Measurements from ENCODE around the gene BMPR1A.
"Not testable (repeated sequence)": the region's sequence is repeated elsewhere in the genome, so short reads cannot be mapped to it uniquely, and the experiment has no call there.

The BMPR1A gene

DNA sequence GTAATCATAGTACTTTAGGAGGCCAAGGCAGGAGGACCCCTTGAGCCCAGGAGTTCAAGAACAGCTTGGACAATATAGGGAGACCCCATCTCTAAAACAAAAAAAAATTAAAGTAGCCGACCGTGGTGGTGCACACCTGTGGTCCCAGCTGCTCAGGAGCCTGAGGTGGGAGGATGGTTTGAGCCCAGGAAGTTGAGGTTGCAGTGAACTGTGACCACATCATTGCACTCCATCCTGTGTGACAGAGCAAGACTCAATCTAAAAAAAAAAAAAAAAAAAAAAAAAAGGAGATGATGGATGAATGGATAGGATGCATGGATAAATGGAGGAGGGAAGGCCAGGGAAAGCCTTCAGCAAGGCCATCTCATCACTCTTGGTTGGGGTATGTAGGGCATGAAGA, 33.4 kb upstream of the BMPR1A start:
- H3K36me3 Mint-ChIP-seq (ENCODE audit: low read depth): no peaks in the 10 kb centered on the region
- no peaks in the 10 kb centered on the region for H3K4me1 Mint-ChIP-seq (ENCODE audit: low read depth)
- no peaks in the 10 kb centered on the region for H3K9me3 Mint-ChIP-seq
- H3K4me3 Mint-ChIP-seq: no peak overlapping the region
- peaks cover 19% of the 10 kb centered on the region for H3K27me3 Mint-ChIP-seq
- H3K27ac Mint-ChIP-seq: no peak overlapping the region

DNA sequence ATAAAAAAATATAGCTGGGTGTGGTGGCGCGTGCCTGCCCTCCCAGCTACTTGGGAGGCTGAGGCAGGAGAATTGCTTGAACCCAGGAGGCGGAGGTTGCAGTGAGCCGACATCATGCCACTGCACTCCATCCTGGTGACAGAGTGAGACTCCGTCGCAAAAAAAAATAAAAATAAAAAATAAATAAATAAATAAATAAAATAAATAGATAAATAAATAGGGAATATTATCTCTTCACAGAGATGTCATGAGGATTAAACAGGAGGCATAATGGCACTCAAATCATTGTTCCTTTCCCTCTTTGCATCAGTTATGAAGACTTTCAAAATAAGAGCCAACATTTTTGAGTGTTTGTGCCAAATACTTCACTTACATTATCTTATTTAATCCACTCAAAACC, 32.0 kb upstream of the BMPR1A start:
- Mint-ChIP-seq H3K4me3 (no peak overlapping the region), H3K27ac (no peak overlapping the region), H3K4me1 (ENCODE audit: low read depth) (no peaks in the 10 kb centered on the region), H3K36me3 (ENCODE audit: low read depth) (no peaks in the 10 kb centered on the region), H3K9me3 (no peaks in the 10 kb centered on the region), H3K27me3 (peaks cover 21% of the 10 kb centered on the region)

DNA sequence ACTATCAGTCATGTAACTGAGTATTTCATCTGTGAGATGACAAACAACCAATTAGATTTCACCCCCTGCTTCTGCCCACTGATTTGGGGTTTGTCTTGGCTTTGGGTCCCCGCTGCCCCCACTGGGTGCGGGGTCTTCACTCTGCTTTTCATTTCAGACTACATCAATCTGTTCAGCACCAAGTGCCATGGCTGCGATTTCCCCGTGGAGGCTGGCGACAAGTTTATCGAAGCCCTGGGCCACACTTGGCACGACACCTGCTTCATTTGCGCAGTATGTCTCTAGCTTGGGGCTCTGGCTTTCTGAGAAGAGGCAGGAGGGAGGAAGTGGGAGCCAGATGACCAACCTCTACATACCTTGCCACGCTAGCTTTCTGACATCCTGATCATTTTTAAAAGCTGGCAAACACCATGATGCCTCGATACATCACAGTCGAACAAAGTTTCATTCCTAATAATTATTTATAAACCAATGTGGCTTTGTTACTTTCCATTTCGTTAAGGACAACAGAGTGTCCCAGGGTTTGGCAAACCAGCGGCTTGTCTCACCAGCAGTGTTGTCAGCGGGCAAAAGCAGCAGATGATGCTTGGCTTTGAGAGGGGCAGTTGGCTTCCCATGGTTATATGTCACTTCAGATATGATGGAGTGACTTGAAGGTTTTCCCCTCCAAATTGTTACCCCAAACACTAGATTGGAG, 30.3 kb upstream of the BMPR1A start:
- Mint-ChIP-seq H3K9me3 (no peaks in the 10 kb centered on the region), H3K36me3 (ENCODE audit: low read depth) (no peaks in the 10 kb centered on the region), H3K4me3 (no peak overlapping the region), H3K27me3 (peaks cover 13% of the 10 kb centered on the region), H3K27ac (no peak overlapping the region), H3K4me1 (ENCODE audit: low read depth) (no peaks in the 10 kb centered on the region)

DNA sequence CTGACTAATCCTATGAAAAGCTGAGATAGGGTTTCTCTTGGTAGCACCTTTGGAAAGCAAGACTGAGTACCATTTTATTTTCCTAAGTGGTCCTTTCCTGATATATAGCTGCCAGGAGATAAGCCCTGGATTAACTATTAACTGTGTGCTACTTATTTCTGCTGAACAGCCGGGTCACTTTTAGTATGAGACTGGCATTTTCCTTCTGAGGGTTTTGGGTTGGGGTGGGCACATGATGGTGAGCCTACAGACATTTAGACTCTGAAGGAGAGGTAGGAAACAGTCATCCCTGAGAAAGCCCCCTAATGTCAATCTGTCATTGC, 29.8 kb upstream of the BMPR1A start:
- Mint-ChIP-seq H3K27me3 (peaks cover 12% of the 10 kb centered on the region), H3K4me1 (ENCODE audit: low read depth) (no peaks in the 10 kb centered on the region), H3K36me3 (ENCODE audit: low read depth) (no peaks in the 10 kb centered on the region), H3K27ac (no peak overlapping the region), H3K4me3 (no peak overlapping the region), H3K9me3 (no peaks in the 10 kb centered on the region)

DNA sequence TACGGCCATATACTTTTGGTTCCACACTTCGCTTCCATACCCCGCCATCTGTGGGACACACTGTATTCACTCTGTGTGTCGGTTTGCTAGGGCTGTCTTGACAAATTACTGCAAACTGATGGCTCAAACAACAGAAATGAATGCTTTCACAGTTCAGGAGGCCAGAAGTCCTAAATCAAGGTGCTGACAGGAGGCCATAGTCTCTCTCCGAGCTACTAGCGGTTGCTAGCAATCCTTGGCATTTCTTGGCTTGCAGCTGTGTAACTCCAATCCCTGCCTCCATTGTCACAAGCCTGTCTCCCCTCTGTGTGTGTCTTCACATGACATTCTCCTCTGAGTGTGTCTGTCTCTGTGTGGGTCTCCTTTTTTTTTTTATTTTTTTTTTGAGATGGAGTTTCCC, 28.9 kb upstream of the BMPR1A start:
- Mint-ChIP-seq H3K4me1 (ENCODE audit: low read depth) (no peaks in the 10 kb centered on the region), H3K9me3 (no peaks in the 10 kb centered on the region), H3K27ac (no peak overlapping the region), H3K27me3 (peaks cover 8% of the 10 kb centered on the region), H3K4me3 (no peak overlapping the region), H3K36me3 (ENCODE audit: low read depth) (no peaks in the 10 kb centered on the region)

DNA sequence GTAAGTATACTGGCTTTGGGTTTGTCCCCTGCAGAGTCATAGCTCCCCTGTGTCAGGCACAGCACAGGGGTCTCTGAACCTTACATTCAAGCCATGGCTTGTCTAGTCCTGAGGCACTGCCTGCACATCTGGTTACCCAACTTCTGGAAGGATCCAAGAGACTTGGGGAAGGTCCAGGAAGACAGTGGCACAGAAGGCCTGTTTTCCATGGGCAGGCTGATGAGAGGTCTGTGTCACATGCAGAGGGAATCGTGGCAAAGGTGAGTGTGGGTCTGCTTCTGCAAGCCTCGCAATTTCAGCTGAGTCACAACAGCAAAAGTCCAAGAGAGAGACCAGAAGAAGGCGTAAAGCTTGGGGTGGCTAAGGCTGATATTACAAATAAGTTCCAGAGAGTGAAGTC, 28.4 kb upstream of the BMPR1A start:
- Mint-ChIP-seq H3K36me3 (ENCODE audit: low read depth) (no peaks in the 10 kb centered on the region), H3K9me3 (no peaks in the 10 kb centered on the region), H3K27me3 (peaks cover 8% of the 10 kb centered on the region), H3K4me1 (ENCODE audit: low read depth) (no peaks in the 10 kb centered on the region), H3K27ac (no peak overlapping the region), H3K4me3 (no peak overlapping the region)

DNA sequence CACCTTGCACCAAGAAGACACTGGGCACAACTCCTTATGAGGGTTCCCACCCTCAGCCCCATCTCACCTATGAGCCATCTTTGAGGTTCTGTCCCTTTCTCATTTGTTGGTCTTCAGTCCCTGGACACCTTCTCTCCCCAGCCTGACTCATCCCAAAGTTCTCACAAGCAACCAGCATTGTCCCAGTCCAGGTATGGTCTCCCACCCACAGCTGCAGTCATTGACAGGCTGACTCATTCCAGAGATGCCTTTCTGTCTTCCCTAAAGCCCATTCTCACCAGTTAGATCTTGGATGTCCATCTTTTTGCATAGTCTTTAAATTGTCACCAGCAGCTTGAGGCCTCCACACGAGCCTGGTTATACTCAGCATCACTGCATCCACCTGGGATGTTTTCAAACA, 26.7 kb upstream of the BMPR1A start:
- Mint-ChIP-seq H3K4me1 (ENCODE audit: low read depth) (no peaks in the 10 kb centered on the region), H3K27ac (no peak overlapping the region), H3K4me3 (no peak overlapping the region), H3K36me3 (ENCODE audit: low read depth) (no peaks in the 10 kb centered on the region), H3K9me3 (no peaks in the 10 kb centered on the region), H3K27me3 (peaks cover 4% of the 10 kb centered on the region)

DNA sequence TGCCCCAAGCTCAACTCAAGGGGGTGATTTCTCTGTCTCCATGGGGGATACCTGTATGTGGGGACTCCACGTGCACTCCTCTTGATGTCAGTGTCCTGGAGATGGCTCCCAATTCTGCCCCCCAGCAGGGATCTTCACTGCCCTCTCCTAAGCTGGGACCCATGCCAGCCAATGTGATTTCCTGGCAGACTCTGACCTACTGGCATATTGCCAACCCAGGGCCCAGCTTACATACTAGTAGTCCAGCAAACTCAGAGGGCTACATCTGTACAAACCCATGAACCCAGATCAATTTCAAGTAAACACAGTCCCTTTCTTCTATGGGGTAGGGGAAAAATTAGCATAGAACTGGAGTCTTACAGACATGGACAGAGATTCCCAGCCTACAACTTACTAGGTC, 26.2 kb upstream of the BMPR1A start:
- Mint-ChIP-seq H3K27me3 (peaks cover 4% of the 10 kb centered on the region), H3K4me1 (ENCODE audit: low read depth) (no peaks in the 10 kb centered on the region), H3K9me3 (no peaks in the 10 kb centered on the region), H3K36me3 (ENCODE audit: low read depth) (no peaks in the 10 kb centered on the region), H3K27ac (no peak overlapping the region), H3K4me3 (no peak overlapping the region)

DNA sequence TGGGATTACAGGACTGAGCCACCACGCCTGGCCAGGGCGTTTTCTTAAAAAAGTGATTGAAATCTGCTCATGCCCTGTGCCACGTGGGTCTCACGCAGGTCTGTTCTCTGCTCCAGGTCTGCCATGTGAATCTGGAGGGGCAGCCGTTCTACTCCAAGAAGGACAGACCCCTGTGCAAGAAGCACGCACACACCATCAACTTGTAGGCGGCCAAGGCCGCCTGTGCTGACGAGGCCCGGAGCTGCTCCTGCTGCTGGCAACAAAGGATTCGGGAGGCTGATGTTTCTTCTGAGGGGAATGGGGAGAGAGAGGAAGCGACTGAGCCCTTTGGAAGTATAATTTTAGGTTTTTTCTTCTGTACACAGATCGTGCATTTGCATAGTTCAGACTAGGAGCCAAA, 23.6 kb upstream of the BMPR1A start:
- H3K4me3 Mint-ChIP-seq: no peak overlapping the region
- H3K36me3 Mint-ChIP-seq (ENCODE audit: low read depth): no peaks in the 10 kb centered on the region

DNA sequence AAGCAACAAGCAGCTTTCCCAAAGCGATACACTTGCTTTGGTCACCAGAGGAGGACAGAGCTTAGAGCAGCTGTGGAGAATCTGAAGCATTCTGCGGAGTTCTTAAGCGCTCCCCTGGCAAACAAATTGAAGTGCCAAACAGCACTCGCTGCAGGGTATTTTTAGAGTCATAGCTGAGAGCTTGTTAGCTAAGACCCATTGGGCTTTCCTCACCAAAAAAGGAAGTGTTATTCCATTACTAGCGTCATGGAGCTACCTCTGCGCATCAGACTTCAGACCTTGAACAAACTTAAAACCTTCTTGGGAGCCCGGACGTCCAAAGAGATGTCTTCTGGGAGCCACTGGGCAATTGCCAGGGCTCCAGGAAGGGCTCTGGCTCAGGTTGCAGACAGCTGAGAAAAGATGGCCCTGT, 23.2 kb upstream of the BMPR1A start:
- H3K4me3 Mint-ChIP-seq: no peak overlapping the region
- H3K27ac Mint-ChIP-seq: no peak overlapping the region
- no peaks in the 10 kb centered on the region for H3K4me1 Mint-ChIP-seq (ENCODE audit: low read depth)
- H3K36me3 Mint-ChIP-seq (ENCODE audit: low read depth): no peaks in the 10 kb centered on the region
- no peaks in the 10 kb centered on the region for H3K27me3 Mint-ChIP-seq
- H3K9me3 Mint-ChIP-seq: no peaks in the 10 kb centered on the region

More for the DNA sequence above, 23.6 kb upstream of the BMPR1A start:
- Mint-ChIP-seq H3K9me3 (no peaks in the 10 kb centered on the region), H3K27ac (no peak overlapping the region), H3K27me3 (peaks cover 4% of the 10 kb centered on the region), H3K4me1 (ENCODE audit: low read depth) (no peaks in the 10 kb centered on the region)

DNA sequence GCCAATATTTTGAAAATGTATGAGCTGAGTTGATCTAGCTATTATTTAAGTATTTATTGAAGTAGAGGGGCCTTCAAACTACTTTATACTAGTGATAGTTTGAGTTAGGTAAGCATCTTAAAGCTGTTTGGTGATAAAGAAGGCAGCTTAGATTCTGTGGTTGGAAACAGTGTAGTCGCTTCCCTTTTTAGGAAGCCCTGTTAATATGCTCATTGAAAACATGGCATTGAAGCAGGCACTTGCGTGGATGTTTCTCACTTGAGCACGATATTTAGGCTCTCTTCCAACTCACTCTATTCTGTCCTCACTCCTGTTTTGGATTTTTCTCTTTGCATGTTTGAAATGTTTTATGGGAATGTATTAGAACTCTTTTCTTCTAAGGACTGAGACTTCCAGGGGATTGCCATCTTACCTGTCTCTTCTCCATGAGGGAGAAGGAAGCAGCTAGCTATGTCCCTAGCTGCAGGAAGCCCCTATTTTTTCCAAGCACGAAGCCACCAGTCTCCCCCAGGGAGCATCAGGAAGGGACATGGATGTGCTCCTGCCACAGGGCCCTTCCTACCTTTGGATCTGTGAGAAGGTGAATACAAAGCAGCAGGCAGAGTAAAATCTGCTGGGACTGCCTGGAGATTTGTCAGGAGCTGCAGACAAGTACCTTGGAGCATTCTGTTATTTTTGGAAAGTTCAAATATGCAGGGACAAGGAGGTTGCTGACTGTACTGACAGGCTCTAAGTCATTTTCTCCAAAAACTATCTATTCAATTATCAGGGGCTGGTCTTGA, 22.0 kb upstream of the BMPR1A start:
- no peaks in the 10 kb centered on the region for H3K4me1 Mint-ChIP-seq (ENCODE audit: low read depth)
- no peak overlapping the region for H3K27ac Mint-ChIP-seq
- no peaks in the 10 kb centered on the region for H3K9me3 Mint-ChIP-seq
- H3K4me3 Mint-ChIP-seq: no peak overlapping the region
- peaks cover 3% of the 10 kb centered on the region for H3K27me3 Mint-ChIP-seq
- no peaks in the 10 kb centered on the region for H3K36me3 Mint-ChIP-seq (ENCODE audit: low read depth)

DNA sequence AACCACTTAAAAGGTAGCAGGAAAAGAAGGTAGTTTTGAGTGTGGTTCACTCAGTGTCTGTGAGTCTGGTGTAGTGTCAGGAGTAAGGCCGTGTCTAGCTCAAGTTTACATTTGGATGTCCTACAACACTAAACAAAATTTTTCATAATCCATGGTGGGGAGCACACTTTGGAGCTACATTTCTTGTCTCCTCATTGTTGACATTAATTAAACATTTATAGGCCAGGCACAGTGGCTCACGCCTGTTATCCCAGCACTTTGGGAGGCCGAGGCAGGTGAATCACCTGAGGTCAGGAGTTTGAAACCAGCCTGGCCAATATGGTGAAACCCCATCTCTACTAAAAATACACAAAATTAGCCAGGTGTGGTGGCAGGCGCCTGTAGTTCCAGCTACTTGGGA, 21.1 kb upstream of the BMPR1A start:
- not testable (repeated sequence) for H3K4me1 Mint-ChIP-seq (ENCODE audit: low read depth); H3K27me3 Mint-ChIP-seq; H3K9me3 Mint-ChIP-seq; H3K36me3 Mint-ChIP-seq (ENCODE audit: low read depth); H3K27ac Mint-ChIP-seq; H3K4me3 Mint-ChIP-seq

DNA sequence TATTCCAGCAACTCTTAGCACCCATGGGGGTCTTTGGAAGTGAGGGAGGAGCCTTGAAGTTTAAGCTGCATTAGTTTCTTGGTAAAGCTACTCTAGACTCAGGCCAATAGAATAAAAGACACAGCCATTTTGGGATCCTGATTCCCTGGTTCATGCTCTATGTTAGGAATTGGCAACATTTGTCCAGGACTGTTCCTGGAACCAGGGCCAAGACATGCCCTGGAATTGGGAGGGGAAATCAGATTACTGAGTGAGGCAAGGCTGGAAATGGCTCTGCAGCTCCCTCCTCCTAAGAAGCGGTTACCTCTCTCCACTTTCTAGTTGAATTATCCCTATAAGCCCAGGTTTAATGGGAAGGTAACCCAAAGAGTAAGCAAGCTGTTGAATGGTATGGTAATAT, 14.2 kb upstream of the BMPR1A start:
- no peaks in the 10 kb centered on the region for H3K36me3 Mint-ChIP-seq (ENCODE audit: low read depth)
- no peak overlapping the region for H3K4me3 Mint-ChIP-seq
- H3K27me3 Mint-ChIP-seq: peaks cover 17% of the 10 kb centered on the region
- no peak overlapping the region for H3K27ac Mint-ChIP-seq
- no peaks in the 10 kb centered on the region for H3K9me3 Mint-ChIP-seq
- no peaks in the 10 kb centered on the region for H3K4me1 Mint-ChIP-seq (ENCODE audit: low read depth)

DNA sequence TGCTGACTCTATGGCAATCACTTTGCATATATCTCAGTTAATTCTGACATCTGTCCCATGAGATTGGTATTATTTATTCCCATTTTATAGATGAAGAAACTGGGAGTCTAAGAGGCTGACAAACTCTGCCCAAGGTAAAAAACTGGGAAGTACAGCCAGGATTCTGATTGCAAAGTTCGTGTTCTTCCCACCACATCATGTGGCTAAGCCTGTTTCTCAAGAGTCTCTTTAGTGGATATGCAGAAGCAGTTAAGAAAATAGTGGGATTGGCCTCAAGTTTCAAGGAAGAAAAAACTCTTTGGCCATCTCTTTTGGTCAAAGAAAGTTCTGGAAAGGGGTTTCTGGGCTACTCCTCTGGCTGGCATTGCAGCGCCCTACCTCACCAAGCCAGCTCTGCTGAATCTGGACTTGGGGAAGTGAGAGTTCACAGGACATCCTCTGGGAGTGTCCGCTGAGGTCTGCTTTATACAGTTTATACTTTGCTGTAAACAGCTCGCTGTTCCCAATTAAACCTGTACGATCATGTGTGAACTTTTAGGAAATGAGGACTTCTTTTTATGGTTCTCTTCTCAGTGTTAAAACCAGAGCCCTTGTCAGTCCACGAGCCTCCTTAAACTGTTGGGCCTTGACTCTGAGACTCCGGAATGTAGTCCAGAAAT, 12.2 kb upstream of the BMPR1A start:
- H3K4me1 Mint-ChIP-seq (ENCODE audit: low read depth): no peaks in the 10 kb centered on the region
- H3K27ac Mint-ChIP-seq: no peak overlapping the region
- H3K4me3 Mint-ChIP-seq: no peak overlapping the region
- no peaks in the 10 kb centered on the region for H3K9me3 Mint-ChIP-seq
- peaks cover 16% of the 10 kb centered on the region for H3K27me3 Mint-ChIP-seq
- no peaks in the 10 kb centered on the region for H3K36me3 Mint-ChIP-seq (ENCODE audit: low read depth)

DNA sequence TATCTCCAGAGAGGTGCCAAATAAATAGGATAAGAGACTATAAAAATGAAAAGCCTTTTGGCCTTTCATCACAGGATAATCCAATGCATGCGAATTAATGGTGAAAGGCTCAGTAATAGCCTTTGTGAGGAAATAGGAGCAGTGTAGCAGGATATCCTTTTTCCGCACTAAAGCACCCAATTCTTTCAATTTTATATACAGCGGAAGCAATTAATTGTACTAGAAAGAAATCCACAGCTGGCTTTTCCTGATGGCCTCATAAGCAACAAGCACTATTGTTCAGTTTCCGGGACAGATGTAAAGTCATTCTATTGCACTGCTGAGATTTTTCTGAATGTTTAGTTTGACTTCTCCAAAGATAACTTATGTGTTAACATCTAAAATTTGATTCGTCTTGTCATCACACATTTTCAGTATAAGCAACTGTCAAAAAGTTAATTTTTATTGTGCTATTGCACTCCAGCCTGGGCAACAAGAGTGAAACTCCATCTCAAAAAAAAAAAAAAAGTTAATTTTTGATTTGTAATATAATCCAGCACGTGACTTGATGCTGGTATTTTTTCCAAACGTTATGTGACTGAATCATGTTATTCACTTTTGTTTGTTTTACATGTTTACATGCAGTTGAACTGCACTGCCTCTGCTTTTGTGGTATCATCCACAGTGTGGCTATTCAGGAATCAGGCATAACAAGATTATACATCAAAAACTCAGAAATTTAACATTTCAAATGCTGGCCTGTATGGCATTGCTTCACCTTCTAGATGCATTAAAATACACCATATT, 8.4 kb upstream of the BMPR1A start:
- Mint-ChIP-seq H3K4me1 (ENCODE audit: low read depth) (peaks cover 7% of the 10 kb centered on the region), H3K36me3 (ENCODE audit: low read depth) (no peaks in the 10 kb centered on the region), H3K4me3 (no peak overlapping the region), H3K27ac (no peak overlapping the region), H3K27me3 (peaks cover 9% of the 10 kb centered on the region), H3K9me3 (no peaks in the 10 kb centered on the region)

All from stimulated activated naive CD8-positive, alpha-beta T cell treated with anti-CD3 and anti-CD28 coated beads, Interleukin-15, Interleukin-2, amounts not matched to agents 100 ng/mL and 50 ng/mL, for 24 hours (primary cell).